Left colon (tissue), 2 donors: Measurements from ENCODE around the gene DSCAML1. TPM values are rescaled to one million over a fixed set of nuclear protein-coding genes. Genes with fewer than 3 reads are reported as not detected.
A peak's percentile ranks its signal among the peaks of the same experiment; 100 is the strongest.
"Not testable (repeated sequence)": the region's sequence is repeated elsewhere in the genome, so short reads cannot be mapped to it uniquely, and the experiment has no call there.

Experiments used
- ATAC-seq: fragments of 200-7000 bp; cut with Tn5 transposase; one replicate; pipeline ENCODE4 v1.9.1; 2020; ENCODE audit warnings: mild to moderate bottlenecking, moderate library complexity
- DNase-seq, 2 donors: peaks; one replicate each; pipeline ENCODE4 v3.0.0-alpha.2; 2020
- intact Hi-C, 2 donors: fragments of 100-400 bp; cut with DNase I in 1 of 2; cut with micrococcal nuclease in 1 of 2; formaldehyde crosslinking; loops; one replicate each; pipeline versions ENCODE4 v1.11.2 to v1.14.0; 2022; cut with DNase I, micrococcal nuclease
- total RNA-seq, 2 donors: library from RNA; stranded (reverse); fragmentation: NEBNext Ultra II Directional; extraction: Animal tissue kit (Norgen Biotek cat#: 25700); gene quantifications; one replicate each; pipeline ENCODE4 v1.2.1, GENCODE V29; 2021
- donor health status: DM: no; HTN: no; CAD: no.
- donor health status: DM: yes; HTN: yes; CAD: no.

The DSCAML1 gene
- total RNA-seq, 2 donors from 2014 or later, result 3.6 to 8.6 TPM

DNA sequence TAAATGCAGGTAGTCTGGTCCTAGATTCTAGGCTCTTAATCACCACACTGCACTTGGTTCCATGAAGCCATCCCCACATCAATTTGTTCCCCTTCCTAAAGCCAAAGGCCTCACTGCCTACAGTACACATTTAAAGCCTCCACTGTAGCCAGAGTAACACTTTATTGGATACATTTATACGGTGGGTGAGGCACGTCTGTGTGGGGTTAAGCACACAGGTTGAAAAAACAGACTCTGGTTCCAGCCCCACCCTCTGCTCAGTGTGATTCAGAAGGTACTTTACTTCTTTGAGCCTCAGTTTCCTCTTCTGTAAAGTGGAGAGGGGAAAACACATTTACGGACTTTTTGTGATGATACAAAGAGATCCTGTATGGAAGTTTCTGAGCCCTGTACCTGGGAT lies 22.5 kb downstream of the DSCAML1 start:
- ATAC-seq (peak; percentile 99), DNase-seq (peak; percentile 29 to 48)
- intact Hi-C loops, result no loop called here

DNA sequence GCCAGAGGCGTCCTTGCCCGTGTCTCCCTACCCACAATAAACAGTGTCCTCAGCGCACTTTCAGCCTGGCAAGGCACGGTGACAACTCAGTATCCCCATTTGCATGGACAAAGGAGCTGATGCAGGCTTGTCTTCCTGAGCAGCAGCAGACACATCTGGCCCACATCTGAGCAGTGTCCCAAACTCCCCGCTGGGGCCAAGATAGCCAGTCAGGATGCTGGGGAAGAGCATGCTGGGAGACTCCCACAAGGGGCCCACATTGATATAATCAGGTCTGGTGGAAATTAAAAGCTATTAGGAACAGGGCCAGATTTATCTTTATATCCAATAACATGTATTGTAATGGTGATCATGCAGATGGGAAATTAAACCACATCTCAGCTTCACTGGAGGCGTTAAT lies 24.7 kb downstream of the DSCAML1 start:
- DNase-seq (no peak), ATAC-seq (no peak)
- intact Hi-C loops, result no loop called here

DNA sequence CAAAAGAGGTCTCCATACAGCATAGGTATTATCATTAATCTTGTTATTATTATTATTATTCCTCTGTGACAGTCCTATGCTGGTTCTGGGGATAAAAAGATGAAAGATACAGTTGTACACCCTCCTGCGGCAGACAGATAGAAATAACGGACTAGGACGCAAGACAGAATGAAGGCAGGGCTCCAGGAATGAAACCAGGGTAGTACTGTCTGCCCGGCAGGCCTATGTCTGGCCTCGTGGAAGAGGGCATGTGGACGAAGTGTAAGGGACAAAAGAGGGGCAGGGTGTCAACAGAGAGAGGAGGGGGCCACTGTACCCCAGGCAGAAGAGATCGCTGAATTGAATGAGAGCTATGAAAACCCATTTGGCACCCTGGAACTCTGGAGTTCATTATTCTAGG lies 25.2 kb downstream of the DSCAML1 start:
- ATAC-seq, result no peak
- no peak for DNase-seq
- intact Hi-C loops, result no loop called here

DNA sequence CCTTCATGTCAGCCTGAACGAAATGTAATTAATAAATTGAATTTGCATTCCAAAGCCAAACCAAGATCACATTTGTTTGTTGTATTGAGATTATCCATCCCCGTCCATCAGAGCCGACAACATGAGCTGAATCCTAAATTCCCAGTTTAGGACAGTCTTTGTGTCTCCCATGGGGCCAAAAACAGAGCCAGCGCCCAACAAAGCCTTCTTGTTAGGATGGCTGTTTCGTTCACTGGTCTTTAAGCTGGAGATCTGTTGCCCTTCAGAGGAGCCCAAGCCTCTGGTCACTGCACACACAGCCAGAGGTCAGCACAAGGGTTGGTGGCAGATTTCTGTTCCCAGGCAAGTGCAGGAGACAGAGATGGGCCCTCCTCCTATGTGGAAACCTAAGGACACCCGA lies 25.8 kb downstream of the DSCAML1 start:
- DNase-seq (no peak), ATAC-seq (no peak)
- intact Hi-C loops, result no loop called here

DNA sequence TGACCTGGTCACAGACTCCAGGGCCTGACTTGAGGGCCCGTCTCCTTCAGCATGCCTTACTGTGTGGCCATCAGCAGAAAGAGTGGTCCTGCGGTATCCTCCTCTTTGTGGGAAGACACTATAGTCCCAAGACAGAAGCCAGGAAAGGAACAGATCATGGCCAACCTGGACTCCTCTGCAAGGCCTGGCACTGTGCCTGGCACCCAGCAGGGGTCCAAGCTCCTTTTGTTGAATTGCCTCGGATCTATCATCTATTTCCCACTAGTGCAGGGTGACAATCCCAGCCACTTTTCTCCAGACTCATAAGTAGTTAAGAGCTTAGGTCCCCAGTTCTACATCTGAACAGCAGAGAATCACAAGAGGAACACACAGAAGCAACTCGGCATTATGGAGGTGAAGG lies 27.0 kb downstream of the DSCAML1 start:
- intact Hi-C loops, result no loop called here
- DNase-seq, result no peak
- no peak for ATAC-seq

DNA sequence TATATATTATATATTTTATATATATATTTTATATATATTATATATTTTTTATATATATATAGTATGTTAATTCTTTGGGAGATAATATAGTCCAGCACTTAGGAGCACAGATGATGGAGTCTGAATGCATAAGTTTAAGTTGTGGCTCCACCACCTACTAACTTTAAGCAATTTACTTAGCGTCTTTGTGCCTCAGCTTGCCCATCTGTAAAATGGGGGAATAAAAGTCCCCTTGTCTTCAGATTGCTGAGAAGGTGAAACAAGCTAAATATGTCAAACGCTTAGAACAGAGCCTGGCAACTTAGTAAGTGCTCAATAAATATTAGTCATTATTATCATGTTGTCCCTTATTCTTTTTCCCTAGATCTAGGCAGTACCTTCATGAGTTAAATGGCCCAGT lies 27.5 kb downstream of the DSCAML1 start:
- intact Hi-C loops, result no loop called here
- ATAC-seq, result no peak

DNA sequence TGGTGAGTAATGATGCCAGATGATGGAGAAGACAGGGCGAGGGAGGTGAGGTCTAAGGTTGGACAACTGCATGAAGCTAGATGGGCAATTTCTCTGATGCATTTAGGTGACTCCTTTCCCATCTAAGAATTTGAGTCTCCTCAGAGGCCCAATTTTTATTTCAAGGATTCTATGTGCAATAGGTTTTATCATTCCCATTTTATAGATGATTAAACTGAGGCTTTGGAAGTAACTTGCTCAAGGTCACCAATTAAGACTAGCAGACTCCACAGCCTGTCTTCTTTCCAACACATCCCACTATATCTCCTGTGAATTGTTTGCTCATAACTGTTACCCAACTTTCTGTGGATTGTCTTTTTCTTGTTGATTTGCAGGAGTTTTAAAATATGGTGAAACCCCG lies 28.5 kb downstream of the DSCAML1 start:
- intact Hi-C loops, result no loop called here
- no peak for DNase-seq
- ATAC-seq, result no peak

More for the DNA sequence above, 27.5 kb downstream of the DSCAML1 start:
- DNase-seq, result no peak

DNA sequence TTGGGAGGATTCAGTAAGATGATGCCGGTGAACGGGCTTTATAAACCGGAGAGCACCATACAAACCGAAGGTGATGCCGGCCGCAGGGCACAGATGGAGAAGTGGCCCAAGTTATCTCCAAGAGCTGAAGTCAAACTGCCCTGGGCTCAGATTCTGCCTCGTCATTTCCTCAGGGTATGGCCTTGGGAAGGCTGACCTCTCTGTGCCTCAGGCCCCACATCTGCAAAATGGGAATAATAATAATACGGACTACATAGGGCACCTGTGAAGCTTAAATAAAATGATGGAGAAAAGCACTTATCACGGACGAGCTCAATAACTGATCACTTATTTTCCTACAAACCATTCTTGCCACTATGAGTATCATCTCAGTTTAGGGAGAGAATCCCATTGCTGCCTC lies 29.9 kb downstream of the DSCAML1 start:
- DNase-seq, result no peak
- no peak for ATAC-seq
- intact Hi-C loops, result no loop called here

DNA sequence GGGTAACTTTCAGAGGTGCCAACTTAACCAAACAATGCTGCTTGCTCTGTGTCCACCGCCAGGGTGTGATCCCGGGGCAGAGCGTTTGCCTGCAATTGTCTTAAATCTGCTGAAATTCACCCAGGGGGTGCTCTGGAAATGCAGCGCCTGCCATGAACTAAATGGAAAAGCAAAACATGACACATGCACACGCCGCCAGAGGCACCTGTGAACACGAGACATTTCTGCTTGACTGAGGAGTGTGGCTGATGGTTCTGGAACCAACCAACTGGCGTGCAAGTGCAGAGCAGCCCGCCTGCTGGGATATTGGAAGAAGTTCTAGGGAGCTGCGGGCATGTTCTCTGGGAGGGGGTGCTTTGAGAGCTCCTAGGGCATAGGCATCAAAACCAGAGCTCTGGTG lies 30.4 kb downstream of the DSCAML1 start:
- intact Hi-C loops, result no loop called here
- DNase-seq (no peak), ATAC-seq (no peak)

DNA sequence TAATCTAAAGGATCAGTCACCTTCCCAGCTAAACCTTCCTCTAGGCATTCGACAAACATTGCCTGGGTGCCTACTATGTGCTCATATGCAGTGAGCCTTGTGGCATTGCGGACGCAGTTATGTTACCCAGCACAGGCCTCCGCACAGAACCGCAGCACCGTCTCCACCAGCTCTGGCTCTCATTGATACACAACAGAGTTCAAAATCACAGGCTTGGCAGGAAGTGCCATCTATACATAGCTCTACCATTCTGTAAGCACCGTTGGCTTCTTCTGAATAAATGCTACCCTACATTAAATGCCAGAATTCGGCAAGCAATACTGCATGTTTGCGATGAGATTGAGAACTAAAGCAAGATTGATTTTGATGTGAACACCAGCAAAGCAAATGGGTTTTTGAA lies 31.0 kb downstream of the DSCAML1 start:
- intact Hi-C loops, result no loop called here
- DNase-seq (no peak), ATAC-seq (no peak)

DNA sequence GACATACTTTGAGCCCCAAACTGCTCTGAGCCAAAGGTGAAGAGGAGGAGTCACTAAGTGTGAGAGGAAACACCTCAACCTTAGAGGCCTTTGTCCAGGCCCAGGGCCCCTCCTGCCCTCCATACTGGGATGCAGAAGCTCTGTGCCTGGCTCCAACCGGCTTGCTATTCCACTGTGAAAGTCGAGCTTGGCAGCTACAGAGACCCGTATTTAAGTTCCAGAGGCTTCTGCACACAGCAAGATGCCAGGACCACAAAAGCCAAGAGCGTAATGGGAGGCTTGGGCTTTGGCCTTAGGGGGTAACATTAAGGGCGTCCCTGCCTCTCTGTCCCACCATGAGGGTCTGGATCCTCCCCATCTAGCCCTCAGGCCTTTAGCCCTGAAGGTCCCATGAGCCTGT lies 31.9 kb downstream of the DSCAML1 start:
- intact Hi-C loops, result no loop called here
- ATAC-seq, result no peak
- DNase-seq, result no peak

DNA sequence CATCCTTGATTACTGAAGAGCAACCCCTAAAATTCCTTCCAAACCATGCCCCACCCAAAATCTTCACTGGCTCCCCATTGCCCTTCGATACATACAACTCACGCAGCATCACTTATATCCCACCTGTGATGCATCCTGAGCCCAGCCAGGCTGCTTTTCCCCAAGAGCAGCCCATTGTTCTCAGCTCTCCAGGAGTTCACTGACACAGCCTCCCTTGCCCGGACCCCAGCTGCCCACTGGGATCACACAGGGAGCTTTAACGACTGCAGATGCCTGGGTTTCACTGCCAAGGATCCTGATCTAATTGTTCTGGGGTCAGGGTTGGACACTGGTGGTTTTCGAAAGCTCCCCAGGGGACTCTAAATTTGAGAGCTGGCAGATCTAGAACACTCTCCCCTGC lies 33.6 kb downstream of the DSCAML1 start:
- intact Hi-C loops, ATAC-seq, DNase-seq: not testable (repeated sequence)

DNA sequence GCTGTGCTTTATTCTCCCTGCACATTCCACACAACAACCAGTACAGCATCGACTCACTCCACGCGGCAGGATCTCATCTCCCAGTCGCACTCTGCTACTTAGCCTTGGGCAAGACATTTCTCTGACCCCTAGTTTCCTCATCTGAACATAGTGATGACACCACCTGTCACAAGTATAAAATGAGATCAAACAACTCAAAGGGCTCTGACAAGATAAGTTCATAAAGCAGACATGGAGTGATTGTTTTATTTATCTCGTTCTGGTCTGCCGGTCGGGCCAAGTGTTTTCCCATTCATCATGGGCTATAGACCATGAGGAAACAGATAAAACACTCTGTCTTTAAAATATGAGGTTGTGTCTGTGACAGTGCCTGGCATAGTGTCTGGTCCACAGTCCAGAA lies 35.0 kb downstream of the DSCAML1 start:
- no peak for ATAC-seq
- DNase-seq, result no peak
- intact Hi-C loops, result no loop called here

DNA sequence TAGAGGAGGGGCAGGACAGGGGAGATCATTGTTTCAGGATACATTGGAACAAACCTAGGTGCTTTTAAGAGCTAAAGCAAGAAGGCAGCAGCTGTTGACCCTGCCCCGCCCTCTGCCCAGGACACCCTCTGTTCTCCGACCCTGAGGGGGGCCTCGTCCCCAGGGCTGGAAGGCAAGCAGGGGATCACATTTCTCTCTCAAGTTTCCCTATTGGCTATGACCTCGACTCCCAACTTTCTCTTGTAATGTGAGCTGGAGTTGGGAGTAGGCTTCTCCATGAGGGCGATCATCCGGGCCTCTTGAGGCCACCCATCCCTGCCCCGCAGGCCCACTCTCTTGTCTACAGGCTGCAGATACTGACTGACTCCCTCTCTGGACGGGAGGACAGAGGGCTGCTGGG lies 37.7 kb downstream of the DSCAML1 start:
- intact Hi-C loops, result no loop called here
- DNase-seq (no peak), ATAC-seq (no peak)

DNA sequence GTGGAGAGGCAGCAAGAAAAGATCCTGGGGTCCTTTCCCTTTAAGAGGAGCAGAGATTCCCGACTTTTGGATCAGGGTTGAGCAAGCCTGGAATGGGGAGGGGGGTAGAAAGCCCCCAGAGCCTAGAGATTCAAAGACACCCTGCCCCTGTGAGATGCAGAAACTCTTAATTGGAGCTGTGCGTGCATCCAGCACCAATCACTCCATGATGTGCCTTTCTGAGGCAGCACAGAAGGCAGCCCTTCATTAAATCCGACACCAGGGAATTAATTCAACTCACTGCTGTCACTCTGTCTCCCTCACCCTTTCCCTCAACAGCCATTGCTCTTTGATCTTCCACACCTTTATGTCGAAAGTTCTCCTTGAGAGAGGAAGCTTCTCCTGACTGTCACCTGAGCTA lies 43.0 kb downstream of the DSCAML1 start:
- intact Hi-C loops, result no loop called here
- DNase-seq (no peak), ATAC-seq (no peak)

DNA sequence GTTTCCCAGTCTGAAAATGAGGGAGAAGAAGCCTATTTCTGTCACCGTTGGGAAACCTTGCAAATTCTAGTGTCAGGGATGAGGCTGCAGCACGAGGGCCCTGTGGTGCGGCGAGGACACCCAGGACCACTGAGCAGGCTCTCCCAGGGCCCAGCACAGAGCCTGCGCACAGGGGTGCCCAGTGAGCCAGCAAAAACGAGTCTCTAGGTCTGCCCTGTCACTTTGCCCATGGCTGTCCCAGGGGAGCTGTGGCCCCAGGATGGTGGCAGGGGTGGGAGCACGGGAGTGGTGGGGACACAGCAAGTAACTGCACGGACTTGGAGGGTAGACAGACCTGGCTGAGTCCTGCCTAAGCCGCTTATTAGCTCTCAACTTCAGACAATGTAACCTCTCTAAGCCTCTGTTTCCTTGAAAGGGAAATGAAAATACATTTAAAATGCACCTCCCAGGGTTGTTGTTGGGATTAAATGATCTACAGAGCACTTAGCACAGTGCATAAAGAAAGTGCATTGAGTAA lies 44.2 kb downstream of the DSCAML1 start:
- intact Hi-C loops, result no loop called here
- no peak for DNase-seq
- no peak for ATAC-seq

DNA sequence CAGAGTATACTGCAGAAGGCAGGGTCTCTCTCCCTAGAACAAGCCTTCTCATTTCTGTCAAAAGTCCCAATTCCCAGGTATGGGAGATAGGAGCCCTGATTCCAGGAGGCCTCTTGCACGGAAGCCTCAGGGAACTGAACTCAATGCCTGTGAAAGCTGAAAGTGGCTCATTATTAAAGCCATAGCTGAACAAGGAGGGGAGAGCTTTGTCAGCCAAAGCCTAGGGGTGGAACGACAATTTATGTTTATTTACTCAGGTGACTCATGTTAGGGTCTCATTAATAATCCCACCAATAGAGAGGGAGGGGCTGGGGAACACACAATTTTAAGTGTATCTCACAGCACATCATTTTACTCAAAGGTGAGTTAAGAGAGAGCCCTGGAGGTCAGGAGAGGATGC lies 44.9 kb downstream of the DSCAML1 start:
- ATAC-seq, result no peak
- no peak for DNase-seq
- intact Hi-C loops, result no loop called here

DNA sequence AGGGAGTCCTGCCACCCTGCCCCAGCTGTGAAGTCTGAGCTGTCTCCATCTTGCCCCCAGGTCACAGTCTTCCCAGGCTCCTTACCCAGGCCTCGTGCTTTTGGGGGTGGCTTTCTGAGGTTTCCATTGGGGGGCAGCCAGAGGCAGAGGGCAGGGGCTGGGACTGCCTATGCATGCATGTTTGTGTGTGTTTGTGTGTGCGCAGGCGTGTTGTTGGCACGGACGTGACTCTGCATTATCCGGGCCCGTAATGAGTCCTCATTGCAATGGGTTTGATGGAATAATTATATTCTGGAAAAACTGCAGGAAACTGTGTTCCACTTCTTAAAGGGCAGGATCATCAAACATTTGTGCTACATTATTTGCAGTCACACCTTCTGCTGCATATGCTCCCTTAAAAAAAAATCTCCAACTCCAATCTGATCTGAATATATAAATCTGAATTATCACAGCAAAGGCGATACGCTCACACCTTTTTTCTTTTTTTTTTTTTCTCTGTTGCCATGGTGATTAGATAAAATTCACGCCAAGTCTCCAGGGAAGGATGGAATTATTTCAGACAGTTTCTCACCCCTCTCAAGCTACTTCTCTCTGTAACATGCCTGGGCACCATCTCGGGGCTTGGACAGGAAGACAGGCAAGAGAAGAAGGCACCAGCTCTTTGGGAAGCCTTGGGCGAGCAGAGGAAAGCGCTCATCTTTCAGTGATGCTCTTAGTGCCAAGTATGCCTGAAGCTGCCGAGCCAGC lies 45.9 kb downstream of the DSCAML1 start:
- intact Hi-C loops, result no loop called here
- no peak for ATAC-seq
- no peak for DNase-seq

DNA sequence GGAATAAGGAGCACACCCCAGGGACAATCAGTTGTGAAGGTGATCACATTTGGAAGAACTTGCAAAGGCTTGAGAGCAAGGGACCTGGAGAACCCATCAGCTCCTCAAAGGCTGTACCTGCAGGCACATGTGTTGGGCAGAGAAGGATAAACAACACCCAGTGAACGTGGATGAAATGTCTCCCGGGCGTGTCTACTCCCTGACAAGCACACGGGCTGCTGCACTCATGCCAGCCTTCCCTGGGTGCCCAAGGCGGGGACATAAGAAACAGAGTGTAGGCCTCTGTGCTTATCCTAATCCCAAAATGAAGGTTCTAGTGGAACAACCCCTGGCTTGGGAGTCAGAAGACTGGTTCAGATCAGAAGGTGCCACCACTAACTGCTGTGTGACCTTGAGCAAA lies 46.7 kb downstream of the DSCAML1 start:
- DNase-seq, result peak in 1 of 2 donors; percentile 23
- intact Hi-C loops, result no loop called here
- ATAC-seq, result peak; percentile 59

DNA sequence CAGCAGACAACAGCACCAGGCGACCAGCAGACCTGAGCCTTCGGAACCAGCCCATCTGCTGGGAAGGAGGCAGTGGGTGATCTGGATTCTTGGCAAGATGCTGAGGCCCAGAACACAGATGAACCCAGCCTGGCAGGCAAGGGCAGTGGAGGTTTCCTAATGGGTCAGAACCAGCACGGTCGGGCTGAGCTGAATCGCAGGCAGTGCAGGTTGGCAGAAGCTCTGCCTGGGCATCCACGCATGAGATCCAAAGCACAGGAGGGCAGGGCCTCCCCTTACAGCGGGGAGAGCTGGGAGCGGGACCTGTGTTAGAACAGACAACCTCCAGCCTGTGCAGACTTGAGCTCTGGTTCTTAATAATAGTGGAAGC lies 47.5 kb downstream of the DSCAML1 start:
- ATAC-seq, result peak; percentile 3
- DNase-seq, result no peak
- intact Hi-C loops, result no loop called here
